Endometrial microvascular endothelial cells (primary cell): ENCODE data around the gene PDE11A. TPM values are rescaled to one million over a fixed set of nuclear protein-coding genes. Genes with fewer than 3 reads are reported as not detected.
"Not testable (repeated sequence)": the region's sequence is repeated elsewhere in the genome, so short reads cannot be mapped to it uniquely, and the experiment has no call there.

Experiments used
- in situ Hi-C: cut with HindIII; loops from 2 replicates; pipeline ENCODE4 v1.10.0; 2017; ENCODE audit warnings: low sequenced_read_pairs, low pct_unique_long_range_greater_than_20kb; ENCODE audit errors: inconsistent ontology term
- total RNA-seq: library from RNA; depleted of rRNA; stranded (reverse); fragments of >200 nt; gene quantifications from one replicate; pipeline ENCODE4 v1.2.3, GENCODE V29; 2015; ENCODE audit errors: inconsistent ontology term

Gene PDE11A
- total RNA-seq, 1 donor from 2014 or later = 0.37 TPM

DNA sequence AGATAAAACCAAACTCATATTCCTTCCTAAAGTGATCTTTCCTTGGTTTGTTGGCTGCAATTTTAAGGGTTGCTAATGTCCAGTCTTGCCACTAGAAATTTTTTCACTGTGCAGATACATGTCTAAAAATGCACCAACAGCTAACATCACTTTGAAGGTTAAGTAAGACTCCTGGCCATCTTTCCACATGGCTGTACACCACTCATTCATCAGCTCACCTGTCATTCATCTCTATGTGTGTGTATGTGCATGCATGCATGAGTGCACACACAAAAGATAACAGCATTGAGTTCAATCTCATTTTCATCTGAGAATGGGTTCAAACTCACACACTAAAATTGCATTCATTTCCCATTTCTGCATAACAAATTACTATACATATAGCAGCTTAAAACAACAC is 203.8 kb downstream of the PDE11A start:
- in situ Hi-C loops = no loop called here

DNA sequence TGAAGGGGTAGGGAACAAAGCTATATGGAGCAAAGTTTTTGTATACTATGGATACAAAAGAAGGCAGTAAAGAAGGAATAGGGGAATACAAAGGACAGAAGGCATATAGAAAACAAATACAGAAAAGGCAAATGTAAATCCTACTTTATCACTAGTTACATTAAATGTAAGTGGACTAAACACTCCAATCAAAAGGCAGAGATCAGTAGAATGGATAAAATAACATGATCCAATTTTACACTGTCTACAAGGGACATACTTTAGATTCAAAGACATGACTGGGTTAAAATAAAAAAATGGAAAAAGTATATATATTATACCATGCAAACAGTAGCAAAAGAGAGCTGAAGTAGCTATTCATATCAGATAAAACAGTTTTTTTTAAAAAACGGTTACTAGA is 215.0 kb downstream of the PDE11A start:
- in situ Hi-C loops = no loop called here

DNA sequence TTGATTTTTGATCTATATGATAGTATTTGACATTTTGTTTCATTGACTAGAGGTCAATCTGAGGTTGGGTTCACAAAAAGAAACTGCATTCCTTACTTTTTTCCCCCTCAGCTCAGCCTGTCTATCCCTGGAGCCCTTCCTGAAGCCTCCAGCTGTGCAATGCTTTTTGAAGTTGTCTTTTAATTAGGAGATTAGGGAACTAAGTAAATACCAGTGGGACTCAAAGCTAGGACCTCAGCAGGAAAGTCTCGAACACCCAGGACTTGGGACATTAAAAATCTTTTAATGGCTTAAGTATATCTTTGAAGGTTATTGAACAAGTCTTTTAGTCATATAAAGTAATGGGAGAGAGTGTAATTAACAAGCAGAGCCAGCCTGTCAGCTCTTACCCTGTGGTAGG is 220.2 kb downstream of the PDE11A start:
- in situ Hi-C loops = no loop called here

DNA sequence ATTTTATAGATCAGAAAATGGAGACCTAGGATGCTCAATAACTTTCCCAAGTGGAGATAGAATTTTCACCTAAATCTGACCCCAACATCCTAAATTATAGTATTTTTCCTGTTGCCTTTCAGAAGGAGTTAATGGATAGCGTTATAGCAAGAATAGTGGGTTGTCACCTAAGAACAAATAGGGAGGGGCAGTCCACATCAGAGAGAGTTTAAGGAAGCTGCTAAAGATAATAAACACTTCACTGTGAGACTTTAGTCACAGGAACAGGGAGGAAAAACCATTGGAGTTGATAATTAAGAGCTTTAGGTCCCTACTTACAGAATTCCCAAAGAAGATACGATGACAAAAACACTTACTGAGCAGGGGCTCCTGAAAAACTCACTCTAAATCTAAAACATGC is 229.4 kb downstream of the PDE11A start:
- in situ Hi-C loops = no loop called here

GRCh38 chr2:177842243-177842642 is 230.3 kb downstream of the PDE11A start:
- in situ Hi-C loops = no loop called here

DNA sequence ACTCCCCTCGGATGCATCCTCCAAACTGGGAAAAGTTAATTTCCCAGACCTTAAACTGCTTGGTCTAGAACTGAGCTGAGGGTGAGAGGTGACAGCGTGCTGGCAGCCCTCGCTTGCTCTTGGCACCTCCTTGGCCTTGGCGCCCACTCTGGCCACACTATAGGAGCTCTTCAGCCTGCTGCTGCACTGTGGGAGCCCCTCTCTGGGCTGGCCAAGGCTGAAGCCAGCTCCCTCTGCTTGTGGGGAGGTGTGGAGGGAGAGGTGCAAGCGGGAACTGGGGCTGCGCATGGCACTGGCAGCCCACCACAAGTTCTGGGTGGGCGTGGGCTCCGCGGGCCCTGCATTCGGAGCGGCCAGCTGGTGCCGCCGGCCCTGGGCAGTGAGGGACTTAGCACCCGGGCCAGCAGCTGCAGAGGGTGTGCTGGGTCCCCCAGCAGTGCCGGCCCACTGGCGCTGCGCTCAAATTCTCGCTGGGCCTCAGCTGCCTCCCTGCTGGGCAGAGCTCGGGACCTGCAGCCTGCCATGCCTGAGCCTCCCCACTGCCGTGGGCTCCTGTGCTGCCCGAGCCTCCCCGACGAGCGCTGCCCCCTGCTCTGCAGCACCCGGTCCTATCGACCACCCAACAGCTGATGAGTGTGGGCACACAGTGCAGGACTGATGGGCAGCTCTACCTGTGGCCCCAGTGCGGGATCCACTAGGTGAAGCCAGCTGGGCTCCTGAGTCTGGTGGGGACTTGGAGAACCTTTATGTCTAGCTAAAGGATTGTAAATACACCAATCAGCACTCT is 237.0 kb downstream of the PDE11A start:
- in situ Hi-C loops = not testable (repeated sequence)

DNA sequence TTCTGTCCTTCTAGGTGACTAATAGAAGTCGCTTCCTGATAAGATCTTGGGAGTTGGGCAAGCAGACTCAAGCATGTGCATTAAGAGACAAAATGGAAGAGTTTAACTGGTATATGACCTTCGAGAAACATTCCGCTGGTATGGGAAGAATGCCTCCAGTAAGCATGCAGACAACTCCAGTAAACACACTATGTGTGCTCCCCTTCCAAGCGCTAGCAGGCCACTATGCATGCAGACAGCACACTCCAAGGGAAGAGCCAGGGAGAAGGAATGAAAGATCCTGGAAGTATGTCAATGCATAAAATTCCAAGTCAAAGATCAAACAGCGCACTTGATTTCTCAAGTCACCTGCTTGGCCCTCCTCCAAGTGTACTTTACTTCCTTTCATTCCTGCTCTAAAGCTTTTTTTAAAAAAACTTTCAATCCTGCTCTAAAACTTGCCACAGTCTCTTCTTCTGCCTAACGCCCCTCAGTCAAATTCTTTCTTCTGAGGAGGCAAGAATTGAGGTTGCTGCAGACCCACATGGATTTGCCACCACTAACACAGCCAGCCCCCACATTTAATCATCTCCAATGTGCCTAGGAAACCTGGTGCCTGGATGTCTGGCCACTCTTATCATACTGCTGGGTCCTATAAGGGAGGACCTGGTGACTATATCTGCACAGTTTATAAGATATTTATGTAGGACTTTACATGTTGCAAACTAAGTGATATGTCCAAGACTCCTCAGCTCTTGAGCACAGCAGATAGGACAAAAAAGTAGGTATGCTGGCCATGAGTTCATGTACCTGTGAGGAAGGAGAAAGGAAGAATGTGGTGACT is 239.8 kb downstream of the PDE11A start:
- in situ Hi-C loops = no loop called here

DNA sequence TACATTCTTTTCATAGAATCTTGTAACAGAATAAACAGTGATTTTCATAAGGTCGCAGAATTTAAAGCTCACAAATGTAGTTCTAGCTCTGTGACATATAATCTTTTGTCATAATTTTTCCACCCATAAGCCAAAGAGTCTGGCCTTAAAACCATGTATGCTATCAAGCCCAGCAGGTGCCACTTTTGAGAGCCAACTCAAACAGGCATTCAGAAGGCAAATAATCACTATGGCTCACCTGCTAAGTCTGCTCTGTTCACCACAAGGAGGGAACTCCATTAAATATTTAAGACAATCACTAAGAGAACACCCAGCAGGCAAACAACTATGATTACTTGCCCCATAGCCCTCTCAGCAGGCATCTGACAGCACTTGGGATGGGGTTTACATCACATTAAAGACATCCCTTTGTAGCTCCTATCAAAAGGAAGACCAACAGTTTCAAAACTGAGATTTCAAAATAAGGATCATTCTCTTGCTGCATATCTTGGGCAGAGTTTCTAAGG is 241.6 kb downstream of the PDE11A start:
- in situ Hi-C loops = no loop called here

- in situ Hi-C loops = no loop called here
These were observed 244.0 kb downstream of the PDE11A start for GRCh38 chr2:177828557-177828956.

DNA sequence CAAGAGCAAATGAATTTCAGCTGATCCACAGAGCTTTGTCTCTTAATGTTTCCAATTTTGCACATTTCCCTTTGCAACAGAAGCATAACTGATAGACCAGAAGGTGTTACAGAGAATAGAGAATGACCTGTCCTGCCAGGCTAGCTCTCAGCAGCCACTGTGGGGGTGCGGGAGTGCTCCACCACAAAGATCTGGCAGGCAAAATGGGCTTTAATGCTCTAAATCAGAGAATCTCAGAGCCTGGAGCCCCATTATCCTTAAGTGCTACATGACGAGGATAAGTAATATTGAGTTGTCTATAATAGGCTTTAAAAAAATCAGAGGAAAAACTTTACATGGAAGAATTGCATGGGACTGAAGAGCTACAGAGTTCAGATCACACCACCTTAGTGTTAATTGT is 245.7 kb downstream of the PDE11A start:
- in situ Hi-C loops = no loop called here

- in situ Hi-C loops = no loop called here
These were observed 249.6 kb downstream of the PDE11A start for GRCh38 chr2:177822941-177823340.

DNA sequence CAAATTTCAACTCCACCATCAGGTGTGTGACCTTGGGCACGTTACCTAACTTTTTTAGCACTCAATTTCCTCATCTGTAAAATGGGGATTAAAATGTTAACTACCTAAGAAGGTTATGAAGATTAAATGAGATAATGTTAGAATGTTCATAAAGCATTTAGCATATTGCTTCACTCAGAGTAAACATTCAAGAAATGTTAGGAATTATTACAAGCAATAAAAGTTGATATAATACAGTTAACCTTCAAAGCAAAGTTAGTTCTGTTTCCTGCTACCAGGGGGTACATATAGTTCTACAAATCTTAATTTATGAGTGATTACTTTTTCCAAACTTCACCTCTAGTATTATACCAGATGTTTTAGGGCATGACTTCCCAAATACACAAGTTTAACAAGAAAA is 254.2 kb downstream of the PDE11A start:
- in situ Hi-C loops = no loop called here

DNA sequence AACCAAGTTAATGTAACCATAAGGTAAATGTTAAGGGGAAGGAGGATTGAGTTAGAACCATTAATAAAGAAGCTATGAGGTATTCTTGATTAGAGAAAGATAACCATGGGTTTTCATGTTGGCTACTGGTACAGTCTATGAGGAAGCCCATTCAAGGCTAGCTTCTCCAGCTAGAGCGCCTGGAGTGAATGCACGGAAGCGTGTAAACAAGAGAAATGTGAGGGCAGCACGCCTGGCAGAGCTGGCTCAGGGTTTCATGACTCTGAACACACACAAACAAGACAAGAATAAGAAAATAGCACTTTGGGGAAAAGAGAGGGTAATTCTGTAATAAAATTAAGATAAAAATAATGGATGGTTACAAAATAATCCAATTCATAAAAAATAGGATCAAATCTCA is 255.3 kb downstream of the PDE11A start:
- in situ Hi-C loops = no loop called here

- in situ Hi-C loops = no loop called here
These were observed 255.8 kb downstream of the PDE11A start for GRCh38 chr2:177816766-177817165.

DNA sequence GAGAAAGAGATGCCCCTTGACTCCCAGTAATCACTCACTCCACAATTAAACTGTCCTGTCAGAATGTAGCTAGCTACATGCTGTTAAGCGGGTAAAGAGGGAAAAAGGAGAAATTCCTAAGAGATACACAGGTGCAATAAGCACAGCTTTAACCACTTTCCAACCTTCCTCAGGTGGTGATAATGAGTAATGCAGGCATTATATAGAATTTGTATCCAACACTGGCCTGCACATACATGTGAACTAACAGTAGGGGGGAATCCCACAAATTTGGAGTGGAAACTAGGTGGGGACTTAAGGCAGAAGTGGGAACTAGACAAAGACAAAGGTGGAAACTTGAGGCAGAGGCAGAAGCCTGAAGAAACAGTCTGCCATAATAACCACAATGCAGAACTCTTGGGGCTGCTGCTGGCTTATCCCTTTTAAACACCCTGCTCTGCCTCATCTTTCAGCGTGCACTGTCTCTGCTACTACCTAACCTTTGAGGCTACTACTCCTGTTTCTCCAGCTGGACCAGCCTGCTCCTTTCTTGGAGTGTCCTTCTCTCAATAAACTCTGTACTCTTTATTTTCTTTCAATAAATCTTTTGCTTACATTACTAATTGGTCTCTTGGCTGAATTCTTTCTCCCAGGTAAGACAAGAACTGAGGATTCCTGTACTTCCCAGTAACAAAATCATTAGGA is 259.7 kb downstream of the PDE11A start:
- in situ Hi-C loops = no loop called here

GRCh38 chr2:177810906-177811305 is 261.7 kb downstream of the PDE11A start:
- in situ Hi-C loops = no loop called here

GRCh38 chr2:177808984-177809809 is 263.4 kb downstream of the PDE11A start:
- in situ Hi-C loops = no loop called here

DNA sequence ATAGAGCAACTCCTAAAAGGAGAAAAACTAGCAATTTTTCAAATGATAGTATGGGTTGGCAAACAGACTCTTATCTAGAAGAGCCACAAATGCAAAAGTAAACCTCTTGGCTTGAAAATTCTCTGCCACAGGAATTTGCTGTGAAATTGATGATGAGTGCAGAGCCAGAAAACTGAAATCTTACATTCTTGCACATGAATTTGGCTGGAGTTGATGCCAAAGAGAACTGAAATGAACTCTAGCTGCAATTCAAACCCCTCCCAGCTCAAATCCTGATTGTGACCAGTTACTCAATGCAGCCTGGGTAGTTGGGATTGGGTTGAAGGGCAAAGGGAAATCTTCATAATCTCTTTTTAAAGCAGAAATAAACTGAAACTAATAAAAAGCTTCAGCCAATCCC is 266.6 kb downstream of the PDE11A start:
- in situ Hi-C loops = no loop called here

DNA sequence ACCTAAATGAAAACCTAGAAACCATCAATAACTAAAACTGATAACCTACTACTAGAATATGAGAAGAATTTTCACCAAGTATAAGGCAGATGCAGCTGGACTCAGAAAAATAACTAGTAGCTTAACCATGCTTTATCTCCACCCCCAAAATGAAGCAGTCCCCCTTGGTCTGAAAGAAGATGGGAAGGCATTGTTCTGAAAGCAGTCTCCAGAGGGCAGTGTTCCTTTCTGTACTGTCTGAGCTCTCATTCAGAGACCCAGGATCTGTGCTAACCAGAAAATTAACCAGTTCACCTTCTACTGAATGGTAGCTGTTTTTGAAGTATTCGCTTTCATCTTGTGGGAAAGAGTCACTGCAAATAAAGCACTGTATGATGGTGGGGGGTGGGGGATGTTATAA is 273.0 kb downstream of the PDE11A start:
- in situ Hi-C loops = no loop called here
